HepG2 (cell line): ENCODE results near the gene KIRREL2. TPM values are rescaled to one million over a fixed set of nuclear protein-coding genes. Genes with fewer than 3 reads are reported as not detected.
"Not testable (repeated sequence)": the region's sequence is repeated elsewhere in the genome, so short reads cannot be mapped to it uniquely, and the experiment has no call there.

Experiments
- ATAC-seq: fragments of 200-7000 bp; cut with Tn5 transposase; 3 replicates; pipeline ENCODE4 v1.9.1; 2020; ENCODE audit warnings: mild to moderate bottlenecking, moderate library complexity
- BruUV-seq: library from RNA; stranded (reverse); fragments of 400-500 nt; replicated peaks from 2 replicates; lab custom pipeline; 2021; lab: Mats Ljungman, UMichigan
- CTCF ChIA-PET: fragments of 300-600 bp; formaldehyde crosslinking; extraction: SDS; loops from one replicate; lab custom pipeline; 2021; ENCODE audit warnings: low total read pairs, inconsistent platforms, low intra/inter-chr PET ratio; lab: Yijun Ruan, JAX
- POLR2A ChIA-PET: fragments of 350-600 bp; sonication (Branson Sonifier 250); formaldehyde crosslinking; loops from one replicate; lab custom pipeline; 2020; ENCODE audit warnings: antibody characterized with exemption, inconsistent platforms; lab: Yijun Ruan, JAX
- DNase-seq: peaks from one replicate; pipeline ENCODE4 v3.0.0-alpha.2; 2015; ENCODE audit warnings: low spot score
- FAIRE-seq: peaks from 3 replicates; lab custom pipeline; 2011; peaks lifted over from hg19 to GRCh38; lab: Jason Lieb, UNC
- H2AFZ ChIP-seq: one replicate; pipeline ENCODE4 v1.6.1; 2011; ENCODE audit warnings: low read length, inconsistent platforms
- H3K27ac ChIP-seq: fragments of 300-600 bp; 3 replicates; pipeline ENCODE4 v1.8.0; 2011; ENCODE audit warnings: mixed run types, mild to moderate bottlenecking, mixed read lengths, low read length, inconsistent platforms; ENCODE audit not compliant: insufficient read depth; ENCODE audit errors: extremely low read length
- H3K27me3 ChIP-seq, 2 experiments: fragments of 200-600 bp in 1 of 2; 2 replicates in 1 of 2; 3 replicates in 1 of 2; pipeline versions ENCODE4 v1.6.0 to v1.8.0; 2011; ENCODE audit warnings: low read length in 2 of 2, mild to moderate bottlenecking in 2 of 2, moderate library complexity in 2 of 2, inconsistent platforms in 1 of 2; ENCODE audit not compliant: insufficient read depth in 2 of 2, control insufficient read depth in 1 of 2
- H3K36me3 ChIP-seq, 2 experiments: fragments of 200-600 bp in 1 of 2; replicated peaks in 1 of 2; 2 replicates in 1 of 2; 3 replicates in 1 of 2; pipeline versions ENCODE4 v1.5.1 to v1.8.0; 2011; ENCODE audit warnings: low read length in 2 of 2, inconsistent platforms in 1 of 2; ENCODE audit not compliant: insufficient read depth in 2 of 2, control insufficient read depth in 1 of 2
- H3K4me1 ChIP-seq: 2 replicates; pipeline ENCODE4 v1.5.1; 2012; ENCODE audit warnings: low read length, inconsistent platforms; ENCODE audit not compliant: insufficient read depth
- H3K4me2 ChIP-seq: 2 replicates; pipeline ENCODE4 v1.6.0; 2011; ENCODE audit warnings: low read depth, low read length, inconsistent platforms
- H3K4me3 ChIP-seq, 3 experiments: fragments of 200-600 bp in 1 of 3; sonication (generic), shearing (Covaris generic) in 1 of 3; replicated peaks in 1 of 3; 2 replicates each; pipeline ENCODE4 v1.5.1; 2011 to 2016; ENCODE audit warnings: low read length in 3 of 3, inconsistent platforms in 2 of 3, low read depth in 2 of 3, mild to moderate bottlenecking in 2 of 3, control low read depth in 1 of 3, mixed read lengths in 1 of 3; ENCODE audit not compliant: insufficient read depth in 1 of 3
- H3K79me2 ChIP-seq: one replicate; pipeline ENCODE4 v1.6.1; 2011; ENCODE audit warnings: low read length, inconsistent platforms; ENCODE audit not compliant: insufficient read depth
- H3K9ac ChIP-seq: 2 replicates; pipeline ENCODE4 v1.6.0; 2011; ENCODE audit warnings: mild to moderate bottlenecking, low read depth, low read length, inconsistent platforms; ENCODE audit not compliant: insufficient read depth
- H3K9me3 ChIP-seq: 2 replicates; pipeline ENCODE4 v1.5.1; 2012; ENCODE audit warnings: mild to moderate bottlenecking, low read length
- H4K20me1 ChIP-seq: 2 replicates; pipeline ENCODE4 v1.6.0; 2011; ENCODE audit warnings: inconsistent platforms, mild to moderate bottlenecking, low read length, moderate library complexity; ENCODE audit not compliant: insufficient read depth
- CTCF ChIP-seq: sonication (generic); formaldehyde crosslinking; IDR thresholded peaks from 2 replicates; pipeline ENCODE4 v1.5.0; 2020; ENCODE audit warnings: mild to moderate bottlenecking, missing genetic modification reagents, moderate library complexity
- SMC3 ChIP-seq: IDR thresholded peaks from 2 replicates; pipeline ENCODE4 v1.6.1; 2011; ENCODE audit warnings: low read length, improper control_type of control experiment
- STAG1 ChIP-seq: sonication (generic); formaldehyde crosslinking; IDR thresholded peaks from 2 replicates; pipeline ENCODE4 v1.4.0; 2020; ENCODE audit warnings: missing genetic modification reagents
- ZEB1 ChIP-seq: IDR thresholded peaks from 2 replicates; pipeline ENCODE4 v1.6.1; 2012; ENCODE audit warnings: mild to moderate bottlenecking, low read depth, inconsistent platforms; ENCODE audit not compliant: insufficient replicate concordance
- ZNF563 ChIP-seq: sonication (generic); formaldehyde crosslinking; IDR thresholded peaks from 2 replicates; pipeline ENCODE4 v1.8.0; 2022; ENCODE audit warnings: mild to moderate bottlenecking, moderate library complexity, missing genetic modification reagents
- WGBS: methylation state at CpG from one replicate; pipeline ENCODE4 v1.1.6; 2017; ENCODE audit warnings: low lambda C conversion rate; 5-methylcytosine and 5-hydroxymethylcytosine counted together
- in situ Hi-C: cut with HindIII; loops from 2 replicates; pipeline ENCODE4 v1.10.0; 2017; ENCODE audit warnings: low pct_unique_long_range_greater_than_20kb; ENCODE audit not compliant: extremely low pct_ligation_motif_present
- intact Hi-C: fragments of 100-400 bp; cut with micrococcal nuclease; formaldehyde crosslinking; loops from one replicate; pipeline ENCODE4 v1.10.0; 2022; ENCODE audit not compliant: unreplicated experiment
- polyA plus RNA-seq, 8 experiments: library from polyadenylated mRNA; depleted of rRNA in 3 of 8; stranded (reverse) in 7 of 8; unstranded in 1 of 8; fragments of >200 nt; fragmentation: Illumina TruSeq in 4 of 8; extraction: Trizol in 4 of 8; gene quantifications; 2 replicates each; pipeline versions ENCODE4 v1.2.1 to v1.2.3, GENCODE V29; 2011 to 2016; ENCODE audit warnings: low read depth in 4 of 8, missing spikeins in 1 of 8, mixed read lengths in 1 of 8; ENCODE audit not compliant: insufficient read depth in 1 of 8
- total RNA-seq, 5 experiments: library from RNA; depleted of rRNA; stranded (reverse); fragments of >200 nt; fragmentation: Illumina TruSeq; extraction: Trizol; gene quantifications; 2 replicates each; pipeline ENCODE4 v1.2.3, GENCODE V29; 2016; ENCODE audit warnings: low read depth in 1 of 5

KIRREL2 gene
- total and polyA plus RNA-seq, 2 of the 13 experiments (the other 11 are each of a cell fraction or from before 2014, with no cell fraction given): 0.18 to 2.4 TPM

- H3K4me1 ChIP-seq: peaks cover 15% of the 10 kb centered on the region; the same call in 1 of the 2 replicates
- H3K27ac ChIP-seq, ATAC-seq, in situ Hi-C loops, H2AFZ ChIP-seq, H3K79me2 ChIP-seq, H3K9me3 ChIP-seq, intact Hi-C loops, BruUV-seq, FAIRE-seq, H3K4me3 ChIP-seq, H3K27me3 ChIP-seq, H3K9ac ChIP-seq, DNase-seq, H3K36me3 ChIP-seq, H3K4me2 ChIP-seq, POLR2A ChIA-PET, H4K20me1 ChIP-seq, CTCF ChIA-PET: not testable (repeated sequence)
- 73% methylated on average over 14 of the region's 14 CpGs for WGBS
Observed at GRCh38 chr19:35910355-35910754, 53.6 kb downstream of the KIRREL2 start.

GRCh38 chr19:35911173-35911572 is 54.5 kb downstream of the KIRREL2 start:
- in situ Hi-C loops (no loop called here), intact Hi-C loops (no loop called here)
- BruUV-seq: no TSS peak
- Histone ChIP-seq H3K79me2 (no peaks in the 10 kb centered on the region), H4K20me1 (no peaks in the 10 kb centered on the region), H2AFZ (no peak overlapping the region), H3K36me3 (no peaks in the 10 kb centered on the region), H3K9me3 (no peaks in the 10 kb centered on the region), H3K9ac (no peak overlapping the region), H3K4me2 (no peak overlapping the region), H3K27me3 (peaks cover 0 to 6% of the 10 kb centered on the region in 2 experiments; a peak in 2 of 5 replicates), H3K4me3 (no peak overlapping the region), H3K4me1 (peaks cover 15% of the 10 kb centered on the region; the same call in 1 of the 2 replicates), H3K27ac (no peak overlapping the region)
- TF ChIP-seq CTCF (CRISPR knock-in tag) (peak; percentile 49), ZNF563 (CRISPR knock-in tag) (no peak), STAG1 (peak; percentile 45), SMC3 (0 out of 2 replicates have a peak, but pooled peaks have one; percentile 12), ZEB1 (no peak)
- ATAC-seq (peak; percentile 47; the same call in 1 of the 3 replicates), DNase-seq (no peak), FAIRE-seq (no peak)
- ChIA-PET POLR2A (no interaction called here), CTCF (no interaction called here)
- WGBS: 21% methylated on average over 3 of the region's 3 CpGs
